GM19438 (cell line): Measurements from ENCODE around the gene PAQR5.
"Not testable (repeated sequence)": the region's sequence is repeated elsewhere in the genome, so short reads cannot be mapped to it uniquely, and the experiment has no call there.

ENCODE experiments used
- ATAC-seq: cut with Tn5 transposase; IDR thresholded peaks from one replicate; pipeline ENCODE4 v1.9.1; 2021; ENCODE audit warnings: low read depth; ENCODE audit not compliant: unreplicated experiment

The PAQR5 gene

DNA sequence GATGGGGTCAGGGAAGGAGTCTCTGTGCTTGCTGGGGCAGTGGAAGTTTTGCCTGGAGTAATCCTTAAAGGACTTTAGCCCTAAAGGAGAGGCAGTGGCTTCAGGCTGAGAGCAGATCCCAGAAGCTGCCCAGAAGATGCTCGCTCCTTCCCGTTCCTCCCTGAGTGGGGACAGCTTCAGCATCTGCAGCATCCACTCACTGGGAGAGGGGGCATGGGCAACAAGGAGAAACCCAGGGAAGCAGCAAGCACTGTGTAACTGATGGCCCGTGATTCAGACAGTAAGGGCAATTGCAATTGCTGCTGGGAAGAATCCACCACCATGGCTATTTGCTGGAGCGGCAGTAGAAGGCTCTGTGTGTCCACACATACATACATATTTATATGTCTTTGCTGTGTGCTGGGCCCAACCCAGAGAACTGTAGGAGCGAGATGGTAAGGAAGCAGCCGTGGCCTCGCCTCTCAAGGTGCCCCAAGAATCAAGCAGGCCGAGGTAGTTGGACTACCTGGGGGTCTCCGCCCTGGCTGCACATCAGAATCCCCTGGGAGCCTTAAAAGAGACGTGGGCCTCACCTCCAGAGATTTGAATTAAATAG lies 5.8 kb upstream of the PAQR5 start:
- ATAC-seq: no peak

DNA sequence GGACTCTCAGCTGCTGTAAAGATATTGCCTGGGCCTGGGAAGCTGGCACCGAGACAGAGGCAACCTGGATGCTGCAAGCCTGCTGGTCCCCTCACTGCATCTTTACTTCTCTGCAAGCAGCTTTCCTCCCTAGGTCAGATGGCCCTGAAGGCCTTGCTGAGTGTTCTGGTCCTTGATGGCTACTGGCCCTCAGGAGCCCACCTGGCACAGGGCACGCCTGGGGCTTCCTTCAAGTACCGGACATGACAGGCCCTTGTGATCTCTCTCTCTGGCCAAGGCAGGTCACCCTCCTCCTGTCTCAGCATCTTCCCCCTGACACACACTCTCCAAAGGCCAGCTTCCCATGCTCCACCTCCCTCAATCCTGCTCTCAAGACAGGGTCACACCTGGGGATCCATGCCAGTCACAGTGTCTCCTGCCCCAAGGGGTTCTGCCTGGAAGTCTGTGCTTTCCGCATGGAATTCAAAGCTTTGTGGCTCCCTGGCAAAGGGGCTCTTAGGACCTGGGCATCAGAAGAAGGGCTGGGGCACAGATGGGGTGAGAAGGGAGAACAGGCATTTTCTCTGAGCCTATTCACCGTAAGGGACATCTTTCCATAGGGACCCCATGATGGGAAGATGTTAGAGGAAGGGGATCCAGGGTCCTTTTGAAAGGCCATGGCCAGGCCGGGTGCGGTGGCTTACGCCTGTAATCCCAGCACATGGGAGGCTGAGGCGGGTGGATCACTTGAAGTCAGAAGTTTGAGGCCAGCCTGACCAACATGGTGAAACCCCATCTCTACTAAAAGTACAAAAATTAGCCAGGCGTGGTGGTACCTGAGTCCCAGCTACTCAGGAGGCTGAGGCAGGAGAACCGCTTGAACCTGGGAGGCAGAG lies 4.7 kb upstream of the PAQR5 start:
- no peak for ATAC-seq

DNA sequence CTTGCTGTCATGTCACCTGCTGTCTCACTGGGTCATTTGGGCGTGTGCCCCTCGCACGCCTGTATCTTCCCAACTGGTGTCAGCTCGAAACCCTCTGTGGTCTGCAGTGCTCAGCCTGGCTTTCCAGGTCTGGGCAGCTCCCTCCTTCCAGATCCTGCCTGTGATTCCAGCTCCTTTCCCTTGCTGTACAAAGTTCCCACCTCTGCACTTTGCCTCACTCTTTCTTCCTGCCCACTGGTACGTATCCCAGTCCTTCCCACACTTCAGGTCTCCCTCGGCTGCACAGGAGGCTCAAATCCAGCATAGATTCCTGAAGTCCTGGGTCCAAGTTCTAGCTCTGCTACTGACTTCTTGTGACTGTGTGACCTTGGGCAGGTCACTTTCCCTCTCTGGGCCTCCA lies 2.1 kb upstream of the PAQR5 start:
- no peak for ATAC-seq

DNA sequence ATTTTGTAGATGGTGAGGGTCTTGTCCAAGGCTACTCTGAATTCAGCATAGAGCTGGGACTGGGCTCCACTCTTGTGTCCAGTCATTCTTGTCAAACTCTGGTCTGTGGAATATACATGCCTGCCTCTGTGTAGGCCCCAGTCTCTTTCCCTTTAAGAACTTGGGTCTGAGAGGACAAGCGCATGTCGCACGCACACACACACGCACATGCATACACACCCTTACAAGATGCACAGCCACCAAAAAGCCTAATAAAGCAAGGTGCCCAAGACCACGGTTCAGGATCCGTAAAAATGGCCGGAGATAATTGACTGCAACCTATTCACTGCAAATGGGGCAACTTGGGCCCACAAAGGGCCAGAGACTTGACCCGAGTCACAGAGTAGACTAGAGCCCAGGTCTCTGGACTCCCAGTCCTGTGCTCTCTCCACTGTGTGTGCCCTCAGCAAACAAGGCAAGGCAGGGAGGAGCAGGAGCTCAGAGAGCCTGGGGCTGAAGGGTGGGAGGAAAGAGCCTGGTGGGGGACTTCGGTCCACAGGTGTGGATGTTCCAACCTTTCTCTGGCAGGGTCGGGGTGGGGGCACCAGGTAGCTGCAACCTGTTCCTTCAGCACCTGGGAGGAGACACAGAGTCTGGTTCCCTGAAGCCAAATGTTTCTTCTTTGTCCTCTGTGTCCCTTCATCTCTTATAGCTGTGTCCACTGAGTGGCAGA lies 914 bp upstream of the PAQR5 start:
- no peak for ATAC-seq

DNA sequence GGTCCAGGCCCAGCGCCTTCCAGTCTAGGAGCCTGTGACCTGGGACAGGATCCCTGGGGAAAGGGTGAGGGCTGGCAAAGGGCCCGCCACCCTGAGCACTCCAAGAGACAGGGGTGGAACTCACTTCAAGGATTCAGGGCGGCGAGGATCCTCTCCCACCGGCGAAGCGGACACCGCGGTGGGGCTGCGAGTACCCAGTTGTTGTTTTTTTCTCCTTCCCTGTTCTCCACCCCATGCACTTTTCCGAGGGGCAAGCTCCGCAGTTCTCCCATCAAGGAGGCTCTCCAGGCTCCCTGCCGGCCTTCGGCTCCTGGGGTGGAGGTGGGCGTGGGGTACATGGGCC lies 387 bp upstream of the PAQR5 start:
- no peak for ATAC-seq

DNA sequence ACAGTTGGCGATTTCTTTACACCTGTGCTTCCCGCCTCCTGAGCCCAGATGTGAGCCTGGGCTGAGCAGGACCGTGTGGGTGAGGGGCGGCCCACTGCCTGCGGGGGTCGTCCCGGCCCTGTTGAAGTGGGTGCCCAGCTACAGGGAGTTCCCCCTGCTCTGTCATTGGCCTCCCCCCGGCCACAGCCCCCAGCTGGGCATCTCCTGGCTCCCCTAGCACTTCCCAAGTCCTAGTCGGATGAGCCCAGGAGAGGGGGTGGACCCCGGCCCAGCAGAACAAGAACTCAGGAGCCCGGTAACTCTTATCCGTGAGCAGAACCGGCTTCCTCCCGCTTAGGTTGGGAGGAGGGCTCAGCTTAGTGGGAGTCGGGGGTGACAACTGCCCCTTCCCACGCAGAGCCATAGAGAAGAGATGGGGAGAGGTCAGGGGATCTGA lies 757 bp downstream of the PAQR5 start:
- no peak for ATAC-seq

DNA sequence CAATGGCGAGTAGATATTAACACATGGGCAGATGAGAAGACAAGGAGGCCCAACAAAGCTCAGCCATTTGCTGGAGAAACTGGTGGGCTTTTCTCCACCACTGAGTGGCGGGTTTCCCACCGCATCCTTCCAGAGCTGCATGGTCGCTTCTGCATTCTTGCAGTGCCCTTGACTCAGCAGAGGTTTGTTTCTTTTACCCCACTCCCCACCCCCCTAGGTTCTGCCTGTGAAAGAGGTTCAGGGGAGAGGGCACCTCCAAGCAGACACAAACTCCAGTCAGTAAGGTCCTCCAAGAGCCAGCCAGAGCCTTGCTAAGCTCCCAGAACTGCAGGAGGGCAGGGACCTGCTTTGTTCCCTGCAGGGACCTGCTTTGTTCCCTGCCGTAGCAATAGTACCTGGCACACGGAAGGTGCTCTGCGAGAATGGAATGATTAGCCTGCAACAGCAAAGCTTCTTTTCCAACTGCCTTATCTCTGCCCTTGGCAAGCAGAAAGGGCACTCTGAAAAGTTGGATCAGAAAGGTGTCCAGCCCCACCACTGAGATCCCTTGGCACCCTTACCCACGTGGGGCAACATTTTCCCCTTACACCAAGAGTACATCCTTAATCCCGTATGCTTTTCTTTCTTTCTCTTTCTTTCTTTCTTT lies 1.4 kb downstream of the PAQR5 start:
- no peak for ATAC-seq

DNA sequence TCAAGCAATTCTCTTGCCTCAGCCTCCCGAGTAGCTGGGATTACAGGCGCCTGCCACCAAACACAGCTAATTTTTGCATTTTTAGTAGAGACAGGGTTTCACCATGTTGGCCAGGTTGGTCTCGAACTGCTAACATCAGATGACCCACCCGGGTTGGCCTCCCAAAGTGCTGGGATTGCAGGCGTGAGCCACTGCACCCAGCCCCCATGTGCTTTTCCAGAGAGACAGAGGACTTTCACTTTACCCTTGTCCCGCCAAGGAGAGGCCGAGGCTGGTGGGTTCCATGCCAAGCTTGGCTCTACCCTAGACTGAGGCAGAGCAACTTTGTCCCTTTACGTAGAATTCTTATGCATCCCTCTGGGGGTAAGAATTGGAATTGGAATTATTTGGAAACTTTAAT lies 2.4 kb downstream of the PAQR5 start:
- not testable (repeated sequence) for ATAC-seq

DNA sequence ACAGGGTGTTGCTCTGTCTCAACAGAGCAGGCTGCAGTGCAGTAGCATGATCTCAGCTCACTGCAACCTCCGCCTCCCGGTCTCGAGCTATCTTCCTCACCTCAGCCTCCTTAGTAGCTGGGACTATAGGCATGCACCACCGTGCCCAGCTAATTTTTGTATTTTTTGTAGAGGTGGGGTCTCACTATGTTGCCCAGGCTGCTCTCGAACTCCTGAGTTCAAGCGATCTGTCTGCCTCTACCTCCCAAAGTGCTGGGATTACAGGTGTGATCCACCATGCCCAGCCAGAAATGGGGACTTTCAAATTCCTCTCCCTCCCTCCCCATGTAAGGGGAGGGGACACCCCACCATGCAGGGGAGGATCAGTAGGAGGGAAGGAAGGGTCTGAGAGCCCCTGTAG lies 3.4 kb downstream of the PAQR5 start:
- not testable (repeated sequence) for ATAC-seq

DNA sequence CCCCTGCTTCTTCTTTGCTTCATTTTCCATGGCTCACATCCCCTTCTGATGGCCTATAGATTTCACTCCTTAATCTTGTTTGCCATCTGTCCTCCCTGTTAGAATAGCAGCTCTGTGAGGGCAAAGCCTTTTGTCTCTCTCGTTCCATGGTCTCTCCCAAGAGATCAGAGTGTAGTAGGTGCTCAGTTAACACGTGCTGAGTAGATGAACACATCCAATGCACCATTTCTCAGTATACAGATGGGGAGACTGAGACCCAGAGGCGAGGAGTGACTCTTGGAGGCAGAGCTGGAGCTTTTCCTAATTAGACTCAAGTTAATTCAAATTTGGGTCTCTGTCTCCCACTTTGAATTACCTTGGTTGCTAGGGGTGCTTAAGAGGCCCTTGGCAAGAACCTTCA lies 4.2 kb downstream of the PAQR5 start:
- ATAC-seq: no peak

DNA sequence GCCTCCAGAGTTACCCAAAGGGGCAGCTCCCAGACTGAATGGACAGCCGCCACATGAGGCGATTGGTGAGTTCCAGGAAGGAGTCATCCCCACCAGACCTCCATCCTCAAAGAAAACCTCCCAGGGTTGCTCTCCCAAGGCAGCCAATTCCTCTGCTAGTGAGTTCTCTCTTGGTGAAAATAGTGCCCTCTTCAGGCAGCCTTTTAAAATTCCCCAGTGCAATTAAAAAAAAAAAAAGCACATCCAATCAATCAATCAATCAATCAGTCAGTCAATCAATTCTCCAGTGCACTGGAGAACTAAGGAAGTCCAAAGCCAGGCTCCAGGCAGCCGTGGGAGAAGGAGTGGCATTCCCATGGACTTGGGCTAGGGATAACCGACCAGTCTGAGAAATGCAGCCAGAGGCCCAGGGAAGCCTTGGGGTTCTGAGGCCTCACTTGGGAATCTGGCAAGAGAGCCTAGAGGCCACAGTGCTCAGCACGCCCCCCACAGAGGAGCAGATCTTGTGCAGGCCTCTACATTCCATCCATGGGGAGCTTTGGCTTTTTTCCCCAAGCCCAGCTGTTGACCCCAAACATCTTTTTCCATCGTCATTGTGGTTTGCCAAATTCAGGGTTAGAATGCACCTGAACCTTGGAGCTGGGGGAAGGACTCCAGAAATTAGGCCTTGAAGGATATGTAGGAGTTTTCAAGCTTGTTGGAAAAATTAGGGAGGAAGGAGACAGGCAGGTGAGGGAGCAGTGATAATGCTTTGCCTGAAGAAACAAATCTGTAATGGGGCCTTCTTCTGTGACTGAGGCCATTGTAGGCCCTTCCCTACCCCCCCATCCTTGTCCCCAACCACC lies 4.8 kb downstream of the PAQR5 start:
- ATAC-seq: no peak

DNA sequence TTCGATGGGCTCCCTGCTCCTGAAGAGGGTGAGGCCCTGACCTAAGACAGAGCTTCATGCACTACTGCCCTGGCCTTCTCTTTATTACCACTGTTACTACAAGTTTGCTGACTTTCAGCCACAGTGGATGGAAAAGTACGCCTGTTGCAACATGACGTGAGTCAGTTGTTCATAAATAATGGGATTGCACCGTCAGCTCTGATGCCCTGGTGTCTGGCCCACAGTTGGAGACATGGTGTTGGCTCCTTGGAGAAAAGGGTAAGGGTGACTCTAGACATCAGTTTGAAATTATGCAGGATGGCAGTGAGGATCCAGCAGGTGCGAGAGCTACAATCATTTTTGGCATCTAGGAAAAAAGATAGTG lies 5.5 kb downstream of the PAQR5 start:
- ATAC-seq: no peak

DNA sequence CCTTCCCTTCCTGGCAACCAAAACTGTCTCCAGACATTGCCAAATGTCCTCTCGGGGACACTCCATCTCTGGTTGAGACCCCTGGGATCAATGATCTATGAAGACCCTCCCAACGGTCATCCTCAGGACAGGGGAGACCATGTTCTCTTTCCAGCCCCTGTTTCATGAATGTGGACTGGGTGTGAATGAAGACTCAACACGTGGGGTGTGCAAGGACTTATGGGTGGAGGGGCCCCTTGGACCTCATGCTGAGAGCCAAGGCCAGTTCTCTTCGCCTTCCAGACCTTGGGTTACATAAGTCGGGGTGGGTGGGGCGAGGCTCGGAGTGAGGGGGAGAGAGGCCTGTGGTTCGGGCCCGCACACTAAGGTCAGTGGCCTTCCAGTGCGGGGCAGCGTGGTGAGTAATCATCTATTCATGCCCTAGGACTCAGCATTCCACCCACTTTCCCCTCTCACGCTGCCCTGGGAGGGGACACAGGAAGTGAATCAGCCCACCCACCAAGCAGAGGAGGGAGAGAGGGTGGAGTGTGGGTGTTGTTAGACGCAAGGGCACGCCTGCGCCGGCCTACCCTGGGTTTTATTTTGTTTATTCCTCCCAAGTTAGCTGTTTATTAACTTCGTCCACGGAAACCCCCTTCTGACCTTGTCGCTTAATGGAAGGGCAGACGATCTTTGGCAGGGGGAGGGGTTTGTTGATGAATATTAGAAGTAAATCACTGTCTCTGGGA lies 6.7 kb downstream of the PAQR5 start:
- ATAC-seq: no peak

DNA sequence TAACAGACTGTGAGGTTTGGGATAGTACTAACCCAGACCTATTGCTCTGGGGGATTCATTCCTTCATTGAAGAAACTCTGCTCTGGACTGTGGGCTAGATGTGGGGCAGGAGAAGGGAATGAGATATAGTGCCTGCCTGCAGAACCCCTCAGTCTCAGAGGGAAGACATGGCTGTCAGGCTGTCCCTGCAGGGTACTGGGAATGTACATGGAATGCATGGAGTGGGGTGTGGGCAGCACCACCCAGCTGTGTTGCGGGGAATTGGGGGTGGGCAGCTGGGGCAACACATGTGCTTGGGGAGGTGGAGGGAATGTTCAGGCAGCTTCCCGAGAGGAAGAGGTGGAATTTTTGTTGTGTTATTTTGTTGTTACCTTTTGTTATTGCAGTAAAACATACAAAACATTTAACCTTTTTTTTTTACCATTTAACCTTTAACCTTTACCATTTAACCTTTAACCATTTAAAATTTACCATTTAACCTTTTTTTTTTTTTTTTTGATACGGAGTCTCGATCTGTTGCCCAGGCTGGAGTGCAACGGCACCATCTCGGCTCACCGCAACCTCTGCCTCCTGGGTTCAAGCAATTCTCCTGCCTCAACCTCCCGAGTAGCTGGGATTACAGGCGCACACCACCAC lies 7.3 kb downstream of the PAQR5 start:
- ATAC-seq: no peak

DNA sequence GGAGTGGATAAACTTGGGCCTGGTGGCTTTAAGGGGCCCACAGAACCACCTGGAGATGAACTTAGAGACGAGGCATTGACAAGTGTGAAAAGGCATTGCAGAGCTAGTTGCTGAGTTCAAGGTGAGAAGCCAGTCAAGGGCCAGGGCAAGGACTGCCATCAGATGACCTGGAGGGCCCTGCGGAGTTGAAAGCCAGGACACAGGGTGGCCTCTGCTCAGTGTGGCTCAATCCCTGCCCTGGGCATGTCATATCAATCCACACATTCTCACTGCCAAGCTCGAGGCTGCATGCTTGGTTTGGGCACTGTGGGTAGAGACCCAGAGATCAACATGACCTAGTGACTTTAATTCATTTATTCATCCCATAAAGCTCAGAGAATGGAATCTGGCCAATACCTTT lies 9.2 kb downstream of the PAQR5 start:
- ATAC-seq: no peak

DNA sequence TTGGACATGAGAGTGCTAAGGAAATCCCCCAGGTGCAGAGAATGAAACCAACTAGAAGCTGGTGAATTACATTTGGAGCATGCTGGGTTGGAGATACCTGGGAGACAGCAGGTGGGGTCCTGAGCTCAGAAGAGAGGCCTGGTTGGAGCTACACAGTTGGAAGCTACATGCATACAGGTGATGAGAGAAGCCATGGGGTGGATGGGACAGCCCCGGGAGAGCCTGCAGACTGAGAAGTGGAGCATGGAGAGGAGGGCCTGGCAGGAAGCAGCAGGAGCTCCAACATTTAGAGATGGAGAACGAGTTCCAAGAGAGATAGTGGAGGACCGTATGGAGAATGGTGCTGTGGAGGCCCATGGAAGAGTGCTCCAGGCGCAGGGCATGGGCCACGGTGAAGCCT lies 10.2 kb downstream of the PAQR5 start:
- ATAC-seq: no peak

DNA sequence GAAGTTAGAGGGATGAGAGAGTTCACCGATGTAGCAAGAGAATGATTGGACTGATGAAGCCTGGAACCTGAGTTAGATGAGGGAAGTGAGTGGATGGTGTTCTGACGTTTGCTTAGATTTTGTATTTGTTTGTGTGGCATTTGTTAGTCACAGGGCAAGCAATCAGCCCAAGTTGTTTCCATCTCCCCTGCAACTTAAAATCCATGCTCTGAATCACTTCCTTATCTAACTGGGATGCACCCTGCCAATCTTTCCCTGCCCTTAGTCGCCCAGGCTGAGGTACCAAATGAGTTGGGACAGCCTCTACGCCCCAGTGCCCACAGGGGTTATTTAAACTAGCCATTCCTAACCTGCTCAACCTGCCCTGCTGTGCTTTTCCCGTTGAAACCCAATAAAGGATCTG lies 12.6 kb downstream of the PAQR5 start:
- no peak for ATAC-seq

DNA sequence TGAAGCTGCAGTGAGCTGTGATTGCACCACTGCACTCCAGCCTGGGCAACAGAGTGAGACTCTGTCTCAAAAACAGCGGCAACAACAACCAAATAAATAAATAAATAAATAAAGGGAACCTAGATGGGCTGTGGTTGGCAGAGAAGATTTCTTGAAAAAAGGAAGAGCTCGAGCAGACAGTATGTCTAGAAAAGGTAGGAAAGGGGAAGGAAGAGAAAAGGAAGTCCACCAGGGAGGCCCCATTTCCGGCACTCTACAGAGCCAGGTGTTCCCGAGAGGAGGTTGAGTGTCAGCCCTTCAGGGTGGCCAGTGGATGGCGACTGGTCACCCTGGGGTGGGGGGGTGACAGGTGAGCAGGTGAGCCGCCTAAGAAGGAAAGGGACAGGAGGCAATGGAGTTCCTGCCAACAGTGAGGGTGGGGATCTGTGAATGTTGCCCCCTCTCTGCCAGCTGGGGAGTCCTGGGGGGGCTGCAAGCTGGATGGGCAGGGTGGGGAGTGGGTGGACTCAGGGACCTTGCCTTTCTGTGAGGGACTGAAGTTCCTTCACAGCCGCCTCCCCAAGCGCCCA lies 14.8 kb downstream of the PAQR5 start:
- no peak for ATAC-seq

DNA sequence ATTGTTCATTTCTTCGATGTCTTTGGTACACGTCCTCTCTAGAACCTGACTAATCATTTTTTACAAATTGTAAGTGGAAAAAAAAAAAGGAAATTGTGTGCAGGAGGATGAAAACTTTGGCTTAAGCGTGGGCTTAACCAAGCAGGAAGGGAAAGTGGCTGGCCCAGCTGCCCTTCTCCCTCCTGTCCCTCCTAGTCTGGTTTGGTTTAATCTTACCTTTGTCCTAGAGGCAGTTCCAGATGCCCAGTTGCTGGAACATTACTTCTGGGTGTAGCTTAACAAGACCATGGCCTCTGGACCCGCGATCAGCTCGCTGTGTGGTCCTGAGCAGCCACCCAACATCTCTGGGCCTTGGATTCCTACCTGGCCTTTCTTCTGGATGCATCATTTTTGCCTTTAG lies 15.4 kb downstream of the PAQR5 start:
- ATAC-seq: no peak
